ENCODE data around the gene HMSD. TPM values are rescaled to one million over a fixed set of nuclear protein-coding genes. Genes with fewer than 3 reads are reported as not detected.

Gene HMSD
- total and polyA plus RNA-seq, 2 of the 13 experiments (the other 11 are each of a cell fraction or from before 2014, with no cell fraction given) = not detected

- Histone ChIP-seq H4K20me1 (ENCODE audit: insufficient read depth, low read length) (no peaks in the 10 kb centered on the region), H3K27ac (ENCODE audit: extremely low read length, insufficient read depth, low read length) (no peak overlapping the region), H3K4me2 (ENCODE audit: low read depth, low read length) (no peak overlapping the region), H3K4me1 (ENCODE audit: insufficient read depth, low read length) (no peaks in the 10 kb centered on the region), H3K79me2 (ENCODE audit: insufficient read depth, low read length) (no peaks in the 10 kb centered on the region), H3K36me3 (replicated peaks in 1 of 2; ENCODE audit: control insufficient read depth in 1 of 2, insufficient read depth in 2 of 2, low read length in 2 of 2) (no peaks in the 10 kb centered on the region), H2AFZ (ENCODE audit: low read length) (no peak overlapping the region), H3K9me3 (ENCODE audit: low read length) (no peaks in the 10 kb centered on the region), H3K27me3 (ENCODE audit: control insufficient read depth in 1 of 2, insufficient read depth in 2 of 2, low read length in 2 of 2) (no peaks in the 10 kb centered on the region), H3K9ac (ENCODE audit: insufficient read depth, low read depth, low read length) (no peak overlapping the region), H3K4me3 (replicated peaks in 1 of 3; ENCODE audit: insufficient read depth in 1 of 3, low read depth in 2 of 3, low read length in 3 of 3) (no peak overlapping the region)
- CTCF ChIA-PET (ENCODE audit: low intra/inter-chr PET ratio, low total read pairs) = no interaction called here
- intact Hi-C loops (cut with micrococcal nuclease; ENCODE audit: unreplicated experiment) = no loop called here
- WGBS (ENCODE audit: low lambda C conversion rate) = 43% methylated on average over 2 of the region's 2 CpGs
- FAIRE-seq (no peak), ATAC-seq (no peak), DNase-seq (ENCODE audit: low spot score) (no peak)
- POLR2A ChIA-PET = no interaction called here
- in situ Hi-C loops (cut with HindIII; ENCODE audit: extremely low pct_ligation_motif_present, low pct_unique_long_range_greater_than_20kb) = no loop called here
- BruUV-seq (replicated peaks) = no TSS peak
- TF ChIP-seq MTF2 (CRISPR knock-in tag; IDR thresholded peaks at IDR 0.05; ENCODE audit: borderline replicate concordance) = no peak
- no peak for TF ChIP-seq RNF2 (conservative IDR thresholded peaks at IDR 0.05; ENCODE audit: low read depth)
- TF ChIP-seq, protein P1, sequence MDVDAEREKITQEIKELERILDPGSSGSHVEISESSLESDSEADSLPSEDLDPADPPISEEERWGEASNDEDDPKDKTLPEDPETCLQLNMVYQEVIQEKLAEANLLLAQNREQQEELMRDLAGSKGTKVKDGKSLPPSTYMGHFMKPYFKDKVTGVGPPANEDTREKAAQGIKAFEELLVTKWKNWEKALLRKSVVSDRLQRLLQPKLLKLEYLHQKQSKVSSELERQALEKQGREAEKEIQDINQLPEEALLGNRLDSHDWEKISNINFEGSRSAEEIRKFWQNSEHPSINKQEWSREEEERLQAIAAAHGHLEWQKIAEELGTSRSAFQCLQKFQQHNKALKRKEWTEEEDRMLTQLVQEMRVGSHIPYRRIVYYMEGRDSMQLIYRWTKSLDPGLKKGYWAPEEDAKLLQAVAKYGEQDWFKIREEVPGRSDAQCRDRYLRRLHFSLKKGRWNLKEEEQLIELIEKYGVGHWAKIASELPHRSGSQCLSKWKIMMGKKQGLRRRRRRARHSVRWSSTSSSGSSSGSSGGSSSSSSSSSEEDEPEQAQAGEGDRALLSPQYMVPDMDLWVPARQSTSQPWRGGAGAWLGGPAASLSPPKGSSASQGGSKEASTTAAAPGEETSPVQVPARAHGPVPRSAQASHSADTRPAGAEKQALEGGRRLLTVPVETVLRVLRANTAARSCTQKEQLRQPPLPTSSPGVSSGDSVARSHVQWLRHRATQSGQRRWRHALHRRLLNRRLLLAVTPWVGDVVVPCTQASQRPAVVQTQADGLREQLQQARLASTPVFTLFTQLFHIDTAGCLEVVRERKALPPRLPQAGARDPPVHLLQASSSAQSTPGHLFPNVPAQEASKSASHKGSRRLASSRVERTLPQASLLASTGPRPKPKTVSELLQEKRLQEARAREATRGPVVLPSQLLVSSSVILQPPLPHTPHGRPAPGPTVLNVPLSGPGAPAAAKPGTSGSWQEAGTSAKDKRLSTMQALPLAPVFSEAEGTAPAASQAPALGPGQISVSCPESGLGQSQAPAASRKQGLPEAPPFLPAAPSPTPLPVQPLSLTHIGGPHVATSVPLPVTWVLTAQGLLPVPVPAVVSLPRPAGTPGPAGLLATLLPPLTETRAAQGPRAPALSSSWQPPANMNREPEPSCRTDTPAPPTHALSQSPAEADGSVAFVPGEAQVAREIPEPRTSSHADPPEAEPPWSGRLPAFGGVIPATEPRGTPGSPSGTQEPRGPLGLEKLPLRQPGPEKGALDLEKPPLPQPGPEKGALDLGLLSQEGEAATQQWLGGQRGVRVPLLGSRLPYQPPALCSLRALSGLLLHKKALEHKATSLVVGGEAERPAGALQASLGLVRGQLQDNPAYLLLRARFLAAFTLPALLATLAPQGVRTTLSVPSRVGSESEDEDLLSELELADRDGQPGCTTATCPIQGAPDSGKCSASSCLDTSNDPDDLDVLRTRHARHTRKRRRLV (CRISPR knock-in tag; IDR thresholded peaks at IDR 0.05) = no peak
- no peak for TF ChIP-seq ZBTB46 (CRISPR knock-in tag; IDR thresholded peaks at IDR 0.05; ENCODE audit: borderline replicate concordance)
- TF ChIP-seq RFX5 (IDR thresholded peaks at IDR 0.05; ENCODE audit: low read depth, low read length) = no peak
- TF ChIP-seq, protein P2, sequence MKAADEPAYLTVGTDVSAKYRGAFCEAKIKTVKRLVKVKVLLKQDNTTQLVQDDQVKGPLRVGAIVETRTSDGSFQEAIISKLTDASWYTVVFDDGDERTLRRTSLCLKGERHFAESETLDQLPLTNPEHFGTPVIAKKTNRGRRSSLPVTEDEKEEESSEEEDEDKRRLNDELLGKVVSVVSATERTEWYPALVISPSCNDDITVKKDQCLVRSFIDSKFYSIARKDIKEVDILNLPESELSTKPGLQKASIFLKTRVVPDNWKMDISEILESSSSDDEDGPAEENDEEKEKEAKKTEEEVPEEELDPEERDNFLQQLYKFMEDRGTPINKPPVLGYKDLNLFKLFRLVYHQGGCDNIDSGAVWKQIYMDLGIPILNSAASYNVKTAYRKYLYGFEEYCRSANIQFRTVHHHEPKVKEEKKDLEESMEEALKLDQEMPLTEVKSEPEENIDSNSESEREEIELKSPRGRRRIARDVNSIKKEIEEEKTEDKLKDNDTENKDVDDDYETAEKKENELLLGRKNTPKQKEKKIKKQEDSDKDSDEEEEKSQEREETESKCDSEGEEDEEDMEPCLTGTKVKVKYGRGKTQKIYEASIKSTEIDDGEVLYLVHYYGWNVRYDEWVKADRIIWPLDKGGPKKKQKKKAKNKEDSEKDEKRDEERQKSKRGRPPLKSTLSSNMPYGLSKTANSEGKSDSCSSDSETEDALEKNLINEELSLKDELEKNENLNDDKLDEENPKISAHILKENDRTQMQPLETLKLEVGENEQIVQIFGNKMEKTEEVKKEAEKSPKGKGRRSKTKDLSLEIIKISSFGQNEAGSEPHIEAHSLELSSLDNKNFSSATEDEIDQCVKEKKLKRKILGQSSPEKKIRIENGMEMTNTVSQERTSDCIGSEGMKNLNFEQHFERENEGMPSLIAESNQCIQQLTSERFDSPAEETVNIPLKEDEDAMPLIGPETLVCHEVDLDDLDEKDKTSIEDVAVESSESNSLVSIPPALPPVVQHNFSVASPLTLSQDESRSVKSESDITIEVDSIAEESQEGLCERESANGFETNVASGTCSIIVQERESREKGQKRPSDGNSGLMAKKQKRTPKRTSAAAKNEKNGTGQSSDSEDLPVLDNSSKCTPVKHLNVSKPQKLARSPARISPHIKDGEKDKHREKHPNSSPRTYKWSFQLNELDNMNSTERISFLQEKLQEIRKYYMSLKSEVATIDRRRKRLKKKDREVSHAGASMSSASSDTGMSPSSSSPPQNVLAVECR (CRISPR knock-in tag; IDR thresholded peaks at IDR 0.05; ENCODE audit: borderline replicate concordance) = no peak
These were observed 38.6 kb downstream of the HMSD start for GRCh38 chr18:63987743-63988142.
